H1 (cell line): ENCODE results near the gene SPEM1. TPM values are rescaled to one million over a fixed set of nuclear protein-coding genes. Genes with fewer than 3 reads are reported as not detected.

Experiments
- CTCF ChIA-PET: fragments of 300-600 bp; sonication (Branson Sonifier 250); formaldehyde crosslinking; loops from one replicate; lab custom pipeline; 2021; ENCODE audit not compliant: partially characterized antibody; lab: Charles Lee
- POLR2A ChIA-PET: fragments of 300-600 bp; sonication (Branson Sonifier 250); formaldehyde crosslinking; loops from one replicate; lab custom pipeline; 2021; ENCODE audit warnings: inconsistent platforms; ENCODE audit not compliant: partially characterized antibody; lab: Charles Lee
- DNase-seq, 2 experiments: peaks; one replicate each; pipeline versions ENCODE4 v3.0.0 to v3.0.0-alpha.2; 2010 to 2022; ENCODE audit warnings: low spot score in 2 of 2, low read depth in 1 of 2, mixed read lengths in 1 of 2
- FAIRE-seq: peaks from 2 replicates; lab custom pipeline; 2011; peaks lifted over from hg19 to GRCh38; lab: Jason Lieb, UNC
- H2AFZ ChIP-seq: 2 replicates; pipeline ENCODE4 v1.8.1; 2012; ENCODE audit warnings: low read length, inconsistent platforms
- H2AK5ac ChIP-seq: 2 replicates; pipeline ENCODE4 v1.6.1; 2013; ENCODE audit warnings: low read depth, low read length
- H2BK120ac ChIP-seq: replicated peaks from 2 replicates; pipeline ENCODE3; 2013; ENCODE audit warnings: low read depth, low read length, inconsistent platforms
- H2BK12ac ChIP-seq: 2 replicates; pipeline ENCODE4 v1.6.1; 2013; ENCODE audit warnings: low read depth, low read length
- H2BK15ac ChIP-seq: 2 replicates; pipeline ENCODE4 v1.6.1; 2013; ENCODE audit warnings: low read length
- H2BK20ac ChIP-seq: 2 replicates; pipeline ENCODE4 v1.6.1; 2013; ENCODE audit warnings: low read length
- H2BK5ac ChIP-seq: 2 replicates; pipeline ENCODE4 v1.6.1; 2013; ENCODE audit warnings: low read depth, low read length
- H3K14ac ChIP-seq: 2 replicates; pipeline ENCODE4 v1.6.1; 2013; ENCODE audit warnings: inconsistent platforms; ENCODE audit not compliant: insufficient read length
- H3K18ac ChIP-seq: 2 replicates; pipeline ENCODE4 v1.6.1; 2013; ENCODE audit warnings: low read length; ENCODE audit errors: extremely low read depth
- H3K23ac ChIP-seq: 2 replicates; pipeline ENCODE4 v1.6.1; 2013; ENCODE audit warnings: inconsistent platforms; ENCODE audit not compliant: insufficient read length
- H3K23me2 ChIP-seq: 2 replicates; pipeline ENCODE4 v1.6.1; 2013; ENCODE audit warnings: low read depth, low read length
- H3K27ac ChIP-seq: 2 replicates; pipeline ENCODE4 v1.6.1; 2011; ENCODE audit warnings: low read depth, low read length, inconsistent platforms
- H3K27me3 ChIP-seq, 4 experiments: replicated peaks in 1 of 4; 1 replicate in 1 of 4; 2 replicates in 3 of 4; pipeline versions ENCODE4 v1.6.1 to v1.8.1; 2011 to 2013; ENCODE audit warnings: low read length in 3 of 4, mild to moderate bottlenecking in 3 of 4, inconsistent platforms in 2 of 4, mixed read lengths in 2 of 4, moderate library complexity in 1 of 4; ENCODE audit not compliant: control insufficient read depth in 3 of 4, insufficient read depth in 3 of 4; ENCODE audit errors: extremely low read depth in 1 of 4
- H3K36me3 ChIP-seq, 4 experiments: 2 replicates each; pipeline versions ENCODE4 v1.6.1 to v1.8.1; 2011 to 2013; ENCODE audit warnings: mild to moderate bottlenecking in 4 of 4, low read length in 3 of 4, moderate library complexity in 2 of 4, control low read depth in 1 of 4, inconsistent platforms in 1 of 4; ENCODE audit not compliant: insufficient read depth in 4 of 4, control insufficient read depth in 2 of 4
- H3K4ac ChIP-seq: replicated peaks from 2 replicates; pipeline ENCODE3; 2013; ENCODE audit warnings: low read length, low read depth, mixed read lengths, inconsistent platforms; ENCODE audit not compliant: insufficient read length
- H3K4me1 ChIP-seq, 4 experiments: replicated peaks in 1 of 4; 1 replicate in 1 of 4; 2 replicates in 3 of 4; pipeline versions ENCODE4 v1.6.1 to v1.8.1; 2011 to 2013; ENCODE audit warnings: low read length in 3 of 4, inconsistent platforms in 2 of 4, mixed read lengths in 1 of 4; ENCODE audit not compliant: insufficient read depth in 4 of 4, control insufficient read depth in 3 of 4
- H3K4me2 ChIP-seq, 2 experiments: 2 replicates each; pipeline versions ENCODE4 v1.6.1 to v1.8.1; 2011 to 2013; ENCODE audit warnings: low read depth in 2 of 2, low read length in 2 of 2, control low read depth in 1 of 2, inconsistent platforms in 1 of 2, mild to moderate bottlenecking in 1 of 2; ENCODE audit not compliant: insufficient read depth in 1 of 2
- H3K4me3 ChIP-seq, 4 experiments: fragments of 200-600, 300-600 bp in 1 of 4; sonication (generic), shearing (Covaris generic), sonication (Bioruptor Twin) in 1 of 4; 2 replicates each; pipeline versions ENCODE4 v1.5.1 to v1.8.1; 2011 to 2016; ENCODE audit warnings: low read length in 4 of 4, low read depth in 3 of 4, control low read depth in 2 of 4, inconsistent platforms in 2 of 4, mild to moderate bottlenecking in 2 of 4, mixed read lengths in 1 of 4, moderate library complexity in 1 of 4; ENCODE audit not compliant: insufficient read depth in 2 of 4; ENCODE audit errors: extremely low read depth in 1 of 4
- H3K56ac ChIP-seq: replicated peaks from 2 replicates; pipeline ENCODE3; 2013; ENCODE audit warnings: low read depth, mild to moderate bottlenecking, mixed read lengths, low read length, inconsistent platforms; ENCODE audit not compliant: insufficient read length
- H3K79me1 ChIP-seq: 2 replicates; pipeline ENCODE4 v1.6.1; 2013; ENCODE audit warnings: low read depth, low read length, control low read depth
- H3K79me2 ChIP-seq, 2 experiments: 2 replicates each; pipeline versions ENCODE4 v1.6.1 to v1.8.1; 2012 to 2013; ENCODE audit warnings: low read length in 2 of 2, mild to moderate bottlenecking in 2 of 2, inconsistent platforms in 1 of 2; ENCODE audit not compliant: insufficient read depth in 2 of 2, control insufficient read depth in 1 of 2
- H3K9ac ChIP-seq, 4 experiments: replicated peaks in 1 of 4; 1 replicate in 1 of 4; 2 replicates in 3 of 4; pipeline versions ENCODE4 v1.6.1 to v1.8.1; 2011 to 2013; ENCODE audit warnings: low read depth in 3 of 4, low read length in 3 of 4, control low read depth in 2 of 4, mild to moderate bottlenecking in 2 of 4, moderate library complexity in 2 of 4, inconsistent platforms in 1 of 4; ENCODE audit errors: extremely low read depth in 1 of 4
- H3K9me3 ChIP-seq, 2 experiments: 2 replicates each; pipeline versions ENCODE4 v1.6.1 to v1.8.1; 2012 to 2013; ENCODE audit warnings: mild to moderate bottlenecking in 2 of 2, moderate library complexity in 2 of 2, control low read depth in 1 of 2, inconsistent platforms in 1 of 2, low read depth in 1 of 2, low read length in 1 of 2, mixed read lengths in 1 of 2; ENCODE audit not compliant: insufficient read depth in 2 of 2
- H4K20me1 ChIP-seq, 2 experiments: replicated peaks in 1 of 2; 2 replicates each; pipeline versions ENCODE3 to v1.8.1; 2011 to 2013; ENCODE audit warnings: inconsistent platforms in 2 of 2, low read length in 2 of 2, mild to moderate bottlenecking in 1 of 2; ENCODE audit not compliant: insufficient read depth in 2 of 2, control insufficient read depth in 1 of 2
- H4K5ac ChIP-seq: 2 replicates; pipeline ENCODE4 v1.6.1; 2013; ENCODE audit warnings: low read length, low read depth, mixed read lengths, inconsistent platforms; ENCODE audit not compliant: insufficient read length
- H4K8ac ChIP-seq: 2 replicates; pipeline ENCODE4 v1.8.0; 2013; ENCODE audit warnings: mild to moderate bottlenecking, moderate library complexity, low read length, inconsistent platforms; ENCODE audit not compliant: insufficient read depth; ENCODE audit errors: extremely low read depth
- H4K91ac ChIP-seq: replicated peaks from 2 replicates; pipeline ENCODE3; 2013; ENCODE audit warnings: low read length, mixed read lengths, inconsistent platforms; ENCODE audit not compliant: insufficient read length
- WGBS, 2 experiments: shearing (Covaris generic) in 1 of 2; methylation state at CpG; one replicate each; pipeline versions ENCODE4 v1.1.6 to v1.1.7; 2013 to 2015; ENCODE audit warnings: low lambda C conversion rate in 2 of 2, mixed read lengths in 2 of 2, inconsistent platforms in 1 of 2, low coverage in 1 of 2, missing lambda C conversion rate in 1 of 2; ENCODE audit not compliant: insufficient replicate concordance in 2 of 2, insufficient coverage in 1 of 2, insufficient read length in 1 of 2; ENCODE audit errors: extremely low coverage in 1 of 2, missing lambda C conversion rate in 1 of 2; 5-methylcytosine and 5-hydroxymethylcytosine counted together
- polyA plus RNA-seq, 7 experiments: library from polyadenylated mRNA; depleted of rRNA in 3 of 7; stranded (reverse) in 5 of 7; unstranded in 2 of 7; fragments of >200 nt in 5 of 7; fragments of 200-250 nt in 2 of 7; gene quantifications; 1 replicate in 5 of 7; 2 replicates in 1 of 7; 4 replicates in 1 of 7; pipeline versions ENCODE4 v1.2.1 to v1.2.3, GENCODE V29; 2011 to 2013; ENCODE audit warnings: missing spikeins in 2 of 7, mixed read lengths in 2 of 7
- total RNA-seq: library from RNA; stranded (reverse); fragmentation: NEBNext Ultra II Directional; extraction: Animal tissue kit (Norgen Biotek cat#: 25700); gene quantifications from 2 replicates; pipeline ENCODE4 v1.2.1, GENCODE V29; 2021

SPEM1 gene
- total and polyA plus RNA-seq, 2 of the 8 experiments (the other 6 are each of a cell fraction or from before 2014, with no cell fraction given): not detected

- 89% methylated on average over 3 of the region's 3 CpGs; no CpG with 5 or more reads in 1 of the 2 experiments for WGBS, 2 experiments
- CTCF ChIA-PET: interaction anchor here (1.0 to 1.6 kb wide), 3 partner anchors 13 to 48 kb away, joined by 3 read pairs; no protein-coding TSS in a partner anchor
- no peaks in the 10 kb centered on the region for H3K23me2 ChIP-seq
- no peak overlapping the region for H4K91ac ChIP-seq
- peaks cover 0 to 1% of the 10 kb centered on the region in 2 experiments for H4K20me1 ChIP-seq
- no peak overlapping the region for H2BK15ac ChIP-seq
- H2BK5ac ChIP-seq: no peak overlapping the region
- no peak overlapping the region for H3K18ac ChIP-seq
- no peak overlapping the region for H3K14ac ChIP-seq
- H2BK20ac ChIP-seq: no peak overlapping the region
- H3K23ac ChIP-seq: no peak overlapping the region
- H2AFZ ChIP-seq: no peak overlapping the region
- no peaks in the 10 kb centered on the region; a peak in 1 of 4 replicates for H3K79me2 ChIP-seq
- H2AK5ac ChIP-seq: no peak overlapping the region
- POLR2A ChIA-PET: interaction anchor here (0.8 to 13.8 kb wide), 5 partner anchors 14 to 116 kb away, joined by 3 to 200 read pairs (median 4); partner anchors contain the start of genes POLR2A, SLC35G6 and ZBTB4
- no peak overlapping the region for H3K9ac ChIP-seq
- no peak for DNase-seq
- no peak overlapping the region for H2BK12ac ChIP-seq
- H3K27ac ChIP-seq: no peak overlapping the region
- no peak overlapping the region for H3K4me2 ChIP-seq
- no peaks in the 10 kb centered on the region for H3K4me1 ChIP-seq
- H3K4ac ChIP-seq: no peak overlapping the region
- no peaks in the 10 kb centered on the region for H3K9me3 ChIP-seq
- no peak overlapping the region for H4K8ac ChIP-seq
- peaks cover 0 to 3% (median under 1%) of the 10 kb centered on the region in 4 experiments; a peak in 3 of 8 replicates for H3K36me3 ChIP-seq
- H3K56ac ChIP-seq: no peak overlapping the region
- H3K4me3 ChIP-seq: no peak overlapping the region
- FAIRE-seq: no peak
- no peak overlapping the region for H4K5ac ChIP-seq
- H3K27me3 ChIP-seq: no peaks in the 10 kb centered on the region
- no peak overlapping the region for H2BK120ac ChIP-seq
- peaks cover 2% of the 10 kb centered on the region for H3K79me1 ChIP-seq
Observed at GRCh38 chr17:7467498-7467897, 47.4 kb downstream of the SPEM1 start.
